PC-3 (cell line): Measurements from ENCODE around the gene ZNF638.

ENCODE experiments used
- EZH2 ChIP-seq: fragments of 300-600 bp; sonication (generic); IDR thresholded peaks from one replicate; pipeline ENCODE4 v1.6.1; 2017; ENCODE audit warnings: antibody characterized with exemption, mild to moderate bottlenecking, low read length; ENCODE audit not compliant: unreplicated experiment
- EZH2phosphoT487 ChIP-seq: fragments of 300-600 bp; sonication (generic); IDR thresholded peaks from 2 replicates; pipeline ENCODE4 v1.6.1; 2018; ENCODE audit warnings: mild to moderate bottlenecking, antibody characterized with exemption, low read length, borderline replicate concordance
- TF ChIP-seq, protein P1 (sequence below): fragments of 300-600 bp; sonication (generic); conservative IDR thresholded peaks from 2 replicates; pipeline ENCODE4 v1.5.1; 2017; ENCODE audit warnings: antibody characterized with exemption, low read depth, mild to moderate bottlenecking, low read length

DNA sequence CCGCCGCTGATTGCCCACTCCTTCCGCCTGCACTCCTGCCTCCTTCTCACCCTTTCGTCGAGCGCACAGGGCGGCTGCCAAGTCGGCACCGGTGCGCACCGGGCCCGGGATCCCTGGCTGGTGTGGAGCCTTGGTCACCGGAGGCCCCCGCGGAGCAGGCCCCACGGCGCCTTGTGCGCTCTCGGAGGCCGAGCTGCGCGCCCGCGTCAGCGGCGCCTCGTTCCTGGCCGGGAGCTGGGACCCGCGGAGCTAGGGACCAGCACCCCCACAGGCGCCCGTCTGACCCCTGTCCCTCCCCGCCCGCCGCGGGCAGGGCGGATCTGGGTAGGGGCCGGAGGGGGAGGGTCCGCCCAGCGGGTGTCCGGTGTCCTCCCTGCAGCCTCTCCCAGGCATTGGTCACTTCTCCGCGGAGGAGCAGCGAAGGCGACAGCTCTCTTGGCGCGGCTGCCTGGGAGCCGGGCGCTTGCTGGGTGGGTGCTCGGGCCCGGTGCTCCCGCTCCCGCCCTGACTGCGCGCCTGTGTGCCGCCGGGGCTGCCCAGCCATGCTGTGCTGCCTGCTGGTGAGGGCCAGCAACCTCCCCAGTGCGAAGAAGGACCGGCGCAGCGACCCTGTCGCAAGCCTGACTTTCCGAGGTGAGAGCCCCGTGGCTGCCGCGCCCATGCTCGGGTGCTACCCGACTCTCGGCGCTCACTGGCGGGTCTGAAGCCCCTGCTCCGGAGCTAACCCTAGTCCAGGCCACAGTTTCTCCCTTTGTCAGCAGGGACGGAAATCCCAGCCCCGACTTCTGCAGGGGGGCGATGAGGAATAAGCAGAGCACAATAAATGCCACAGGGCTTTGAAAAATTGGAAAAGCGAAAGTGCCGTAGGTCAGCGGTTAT, 135.0 kb downstream of the ZNF638 start:
- TF ChIP-seq, protein P1, sequence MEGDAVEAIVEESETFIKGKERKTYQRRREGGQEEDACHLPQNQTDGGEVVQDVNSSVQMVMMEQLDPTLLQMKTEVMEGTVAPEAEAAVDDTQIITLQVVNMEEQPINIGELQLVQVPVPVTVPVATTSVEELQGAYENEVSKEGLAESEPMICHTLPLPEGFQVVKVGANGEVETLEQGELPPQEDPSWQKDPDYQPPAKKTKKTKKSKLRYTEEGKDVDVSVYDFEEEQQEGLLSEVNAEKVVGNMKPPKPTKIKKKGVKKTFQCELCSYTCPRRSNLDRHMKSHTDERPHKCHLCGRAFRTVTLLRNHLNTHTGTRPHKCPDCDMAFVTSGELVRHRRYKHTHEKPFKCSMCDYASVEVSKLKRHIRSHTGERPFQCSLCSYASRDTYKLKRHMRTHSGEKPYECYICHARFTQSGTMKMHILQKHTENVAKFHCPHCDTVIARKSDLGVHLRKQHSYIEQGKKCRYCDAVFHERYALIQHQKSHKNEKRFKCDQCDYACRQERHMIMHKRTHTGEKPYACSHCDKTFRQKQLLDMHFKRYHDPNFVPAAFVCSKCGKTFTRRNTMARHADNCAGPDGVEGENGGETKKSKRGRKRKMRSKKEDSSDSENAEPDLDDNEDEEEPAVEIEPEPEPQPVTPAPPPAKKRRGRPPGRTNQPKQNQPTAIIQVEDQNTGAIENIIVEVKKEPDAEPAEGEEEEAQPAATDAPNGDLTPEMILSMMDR = no peak
- TF ChIP-seq EZH2 (no peak), EZH2phosphoT487 (no peak)
